ENCODE measurements around the gene BCDIN3D.

GRCh38 chr12:49811136-49811535 is 31.8 kb downstream of the BCDIN3D start:
- TF ChIP-seq CTCF (IDR thresholded peaks at IDR 0.05) (no peak), POLR2AphosphoS5 (IDR thresholded peaks at IDR 0.05; ENCODE audit: low read depth, low read length) (no peak), SIN3A (IDR thresholded peaks at IDR 0.05; ENCODE audit: borderline replicate concordance, insufficient read depth, low read depth, low read length) (no peak), REST (IDR thresholded peaks at IDR 0.05; ENCODE audit: insufficient read depth in 1 of 2, low read depth in 2 of 2, low read length in 1 of 2) (no peak)

Measured in Panc1 (cell line).